ENCODE results near the gene BPIFB6.

BPIFB6 gene

DNA sequence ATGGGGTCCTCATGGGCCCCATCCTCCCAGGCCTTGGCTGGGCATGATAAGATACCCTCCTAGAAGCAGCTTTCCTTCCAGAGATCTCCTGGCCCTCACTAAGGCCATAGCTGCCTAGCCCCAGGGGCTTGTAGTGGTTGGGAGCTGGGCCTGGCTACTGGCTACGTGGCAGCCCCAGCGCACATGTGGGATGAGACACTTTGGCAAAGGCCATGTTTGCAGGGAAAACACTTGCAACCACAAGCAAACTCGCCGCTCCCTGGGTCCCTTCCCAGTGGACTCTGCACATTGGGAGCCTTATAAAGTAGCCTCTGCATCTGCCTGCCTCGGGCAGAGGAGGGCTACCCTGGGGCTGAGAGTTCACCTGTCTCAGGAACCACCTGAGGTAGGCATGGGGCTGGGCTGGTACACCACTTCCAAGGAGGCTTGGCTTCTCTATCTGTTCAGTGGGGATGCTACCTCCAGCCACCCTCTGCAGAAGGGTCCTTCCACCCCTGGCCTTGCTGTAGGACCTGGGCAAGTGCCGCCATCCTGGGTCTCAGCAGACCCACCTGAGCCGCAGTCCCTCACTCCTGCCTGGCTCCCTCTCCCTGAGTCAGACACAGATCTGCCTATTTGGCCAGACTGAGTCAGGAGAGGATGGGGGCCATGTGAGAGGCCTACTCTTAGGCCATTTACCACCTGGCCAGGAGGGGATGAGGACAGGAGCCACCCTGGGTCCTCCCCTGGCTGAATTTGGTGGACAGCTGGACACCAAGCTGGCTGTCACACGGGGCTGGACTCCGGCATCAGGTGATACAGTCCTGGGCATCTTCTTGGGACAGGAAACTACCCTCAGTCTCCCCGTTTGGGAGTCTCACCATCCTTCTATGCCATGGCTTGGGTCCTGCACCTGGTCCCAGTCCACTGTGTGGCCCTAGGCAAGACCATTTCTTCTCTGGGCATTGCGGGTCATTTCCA, 23.8 kb upstream of the BPIFB6 start, which contains the start of gene BPIFB2:
Gene BPIFB2, plus strand, starts transcription at position 329 of the 960 bp plus-strand sequence. CDS start 871 bp downstream, outside the sequence.
- TF ChIP-seq, protein P1, sequence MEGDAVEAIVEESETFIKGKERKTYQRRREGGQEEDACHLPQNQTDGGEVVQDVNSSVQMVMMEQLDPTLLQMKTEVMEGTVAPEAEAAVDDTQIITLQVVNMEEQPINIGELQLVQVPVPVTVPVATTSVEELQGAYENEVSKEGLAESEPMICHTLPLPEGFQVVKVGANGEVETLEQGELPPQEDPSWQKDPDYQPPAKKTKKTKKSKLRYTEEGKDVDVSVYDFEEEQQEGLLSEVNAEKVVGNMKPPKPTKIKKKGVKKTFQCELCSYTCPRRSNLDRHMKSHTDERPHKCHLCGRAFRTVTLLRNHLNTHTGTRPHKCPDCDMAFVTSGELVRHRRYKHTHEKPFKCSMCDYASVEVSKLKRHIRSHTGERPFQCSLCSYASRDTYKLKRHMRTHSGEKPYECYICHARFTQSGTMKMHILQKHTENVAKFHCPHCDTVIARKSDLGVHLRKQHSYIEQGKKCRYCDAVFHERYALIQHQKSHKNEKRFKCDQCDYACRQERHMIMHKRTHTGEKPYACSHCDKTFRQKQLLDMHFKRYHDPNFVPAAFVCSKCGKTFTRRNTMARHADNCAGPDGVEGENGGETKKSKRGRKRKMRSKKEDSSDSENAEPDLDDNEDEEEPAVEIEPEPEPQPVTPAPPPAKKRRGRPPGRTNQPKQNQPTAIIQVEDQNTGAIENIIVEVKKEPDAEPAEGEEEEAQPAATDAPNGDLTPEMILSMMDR (IDR thresholded peaks at IDR 0.05; ENCODE audit: low read length, missing control alignments): no peak
- DNase-seq (ENCODE audit: low read depth): no peak

DNA sequence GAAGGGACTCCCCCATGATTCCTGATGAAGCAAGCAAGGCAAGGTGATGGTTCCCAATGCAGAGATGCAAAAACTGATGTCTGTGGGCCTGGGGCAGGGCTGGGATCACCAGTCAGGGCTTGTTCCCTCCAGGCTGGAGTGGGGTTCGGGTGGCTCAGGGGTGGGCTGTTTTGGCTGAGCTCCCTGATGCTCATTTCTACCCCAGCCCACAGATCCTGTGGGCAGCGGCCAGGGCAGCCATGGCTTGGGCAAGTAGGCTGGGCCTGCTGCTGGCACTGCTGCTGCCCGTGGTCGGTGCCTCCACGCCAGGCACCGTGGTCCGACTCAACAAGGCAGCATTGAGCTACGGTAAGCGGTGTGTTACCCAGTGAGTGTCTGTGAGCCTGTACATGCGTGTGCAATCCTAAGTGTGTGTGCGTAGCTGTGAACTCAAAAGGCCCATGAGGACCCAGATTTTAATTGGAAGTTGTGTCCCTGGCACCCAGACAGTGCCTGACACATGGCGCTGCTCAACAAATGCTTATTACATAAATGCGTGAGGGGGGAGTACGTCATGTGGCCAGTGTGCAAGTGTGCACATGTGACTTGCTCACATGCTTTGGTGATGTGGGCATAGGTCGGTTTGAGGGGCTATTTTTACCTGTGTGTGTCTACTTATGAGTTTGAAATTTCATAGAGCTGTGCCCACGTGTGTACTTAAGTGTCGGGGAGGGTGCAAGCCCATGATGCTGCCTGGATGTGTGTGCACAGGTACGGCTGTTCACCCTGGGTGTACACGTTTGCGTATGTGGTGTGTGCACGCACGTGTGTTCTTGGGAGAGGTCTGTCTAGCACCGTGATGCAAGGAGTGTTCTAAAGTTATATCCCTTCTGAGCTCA, 22.9 kb upstream of the BPIFB6 start:
- TF ChIP-seq, protein P1 (IDR thresholded peaks at IDR 0.05; ENCODE audit: low read length, missing control alignments): no peak
- H3K4me3 ChIP-seq (replicated peaks; ENCODE audit: low read depth, low read length): no peak overlapping the region
- no peak for DNase-seq (ENCODE audit: low read depth)

More for the DNA sequence above, 23.8 kb upstream of the BPIFB6 start, which contains the start of gene BPIFB2:
- no peak within 1 kb of the TSS for H3K4me3 ChIP-seq (replicated peaks; ENCODE audit: low read depth, low read length)

DNA sequence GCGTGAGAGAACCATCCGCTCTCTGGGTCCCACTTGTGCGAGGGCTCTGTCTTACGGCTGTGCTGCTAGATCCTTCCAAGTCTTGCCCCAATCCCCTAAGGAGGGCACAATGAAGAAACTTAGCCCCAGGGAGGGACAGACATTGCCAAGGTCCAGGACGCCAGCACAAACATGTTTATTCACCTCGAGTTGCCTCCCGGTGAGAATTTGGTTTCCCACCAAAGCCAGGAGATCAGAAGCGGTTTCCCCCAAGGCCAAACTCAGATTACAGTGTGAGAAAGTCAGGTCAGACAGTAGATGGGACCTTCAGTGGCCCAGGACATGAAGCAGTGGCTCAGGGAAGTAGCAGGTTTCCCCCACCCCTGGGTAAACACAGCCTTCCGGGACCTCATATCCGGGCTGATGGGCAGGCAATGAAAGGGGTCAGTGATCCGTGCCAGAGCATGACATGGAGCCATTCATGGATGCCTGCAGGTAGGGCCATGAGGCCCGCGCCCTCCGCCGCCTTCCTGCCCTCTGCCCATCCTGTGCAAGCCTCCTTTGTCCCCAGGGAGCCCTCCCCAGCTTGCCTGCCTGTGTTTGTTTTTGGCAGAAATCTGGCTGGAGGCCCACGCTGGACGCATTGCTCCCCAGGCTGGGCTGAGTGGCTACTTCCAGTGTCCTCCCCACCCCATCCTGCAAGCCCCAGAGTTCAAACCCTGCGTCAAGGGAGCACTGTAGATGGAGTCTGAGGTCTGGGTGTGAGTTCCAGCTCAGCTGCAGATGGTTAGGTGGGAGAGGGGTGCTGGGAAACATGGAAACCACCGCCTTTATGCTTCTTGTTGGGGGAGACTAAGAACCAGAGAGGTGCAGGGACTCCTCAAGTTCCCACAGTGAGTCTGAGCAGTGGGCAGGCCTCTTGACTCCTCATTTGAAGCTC, 22.0 kb upstream of the BPIFB6 start:
- TF ChIP-seq, protein P1 (IDR thresholded peaks at IDR 0.05; ENCODE audit: low read length, missing control alignments): no peak
- DNase-seq (ENCODE audit: low read depth): no peak

GRCh38 chr20:33010133-33010504, 21.3 kb upstream of the BPIFB6 start:
- no peak for DNase-seq (ENCODE audit: low read depth)
- no peak overlapping the region for H3K4me3 ChIP-seq (replicated peaks; ENCODE audit: low read depth, low read length)
- TF ChIP-seq, protein P1 (IDR thresholded peaks at IDR 0.05; ENCODE audit: low read length, missing control alignments): no peak

More for the DNA sequence above, 22.0 kb upstream of the BPIFB6 start:
- H3K4me3 ChIP-seq (replicated peaks; ENCODE audit: low read depth, low read length): no peak overlapping the region

- H3K4me3 ChIP-seq (replicated peaks; ENCODE audit: low read depth, low read length): no peak overlapping the region
- no peak for DNase-seq (ENCODE audit: low read depth)
- TF ChIP-seq, protein P1 (IDR thresholded peaks at IDR 0.05; ENCODE audit: low read length, missing control alignments): no peak
Observed at GRCh38 chr20:33010674-33011449, 20.6 kb upstream of the BPIFB6 start.
